ENCODE results near the gene BCAS3. TPM values are rescaled to one million over a fixed set of nuclear protein-coding genes. Genes with fewer than 3 reads are reported as not detected.

Gene BCAS3
- total RNA-seq, 1 experiment from 2014 or later, result 14.4 TPM

DNA sequence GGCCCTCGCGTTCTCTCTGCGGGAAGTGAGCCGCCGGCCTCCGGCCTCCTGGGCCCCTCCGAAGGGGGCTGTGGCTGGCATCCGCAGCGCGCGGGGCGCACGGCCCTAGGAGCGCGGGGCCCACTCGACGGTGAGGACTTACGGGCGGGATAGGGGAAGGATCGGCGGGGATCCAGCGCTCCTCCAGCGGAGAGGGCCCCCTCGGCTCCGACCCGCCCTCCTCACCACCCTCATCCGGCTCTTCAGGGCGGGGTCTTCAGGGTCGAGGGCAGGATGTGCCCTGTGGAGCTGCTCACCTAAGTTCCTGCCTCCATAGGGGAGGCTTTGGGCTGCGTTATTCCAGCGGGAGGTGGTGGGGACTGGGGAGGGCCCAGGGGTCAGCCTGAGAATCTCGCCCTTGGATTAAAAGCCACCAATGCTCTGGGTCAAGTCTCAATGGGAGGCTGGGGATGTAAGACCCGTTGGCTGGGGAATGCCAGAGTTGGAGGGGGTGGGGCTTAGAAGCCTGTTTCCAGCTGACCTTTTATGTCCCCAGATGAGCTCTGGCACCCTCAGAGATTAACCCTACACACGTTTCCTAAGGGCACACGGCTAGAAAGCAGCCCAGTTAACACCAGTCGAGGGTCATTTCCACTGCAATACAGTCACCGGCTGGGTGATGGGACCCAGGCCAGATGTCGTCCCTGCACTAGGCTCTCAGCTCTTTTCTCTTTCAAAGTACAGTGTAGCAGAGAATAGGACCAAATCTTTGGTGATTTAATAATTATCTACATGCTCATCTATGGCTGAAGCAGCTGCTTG is 735.4 kb downstream of the BCAS3 start:
- ChIA-PET POLR2A (ENCODE audit: low non-redundant PET) (no interaction called here), CTCF (interaction anchor here (1.0 to 1.4 kb wide), 3 partner anchors 10 to 692 kb away, joined by 4 to 11 read pairs (median 4); no protein-coding TSS in a partner anchor)
- no peak for DNase-seq (ENCODE audit: low spot score)
- no TSS peak for BruUV-seq (replicated peaks)
- intact Hi-C loops (cut with micrococcal nuclease; ENCODE audit: unreplicated experiment), result loop anchor here (5.0 kb wide), 1 partner anchor 169 kb away; no protein-coding TSS in a partner anchor
- H3K27me3 ChIP-seq (replicated peaks; ENCODE audit: insufficient read depth, low read depth, low read length, poor library complexity), result peaks cover 17% of the 10 kb centered on the region
- H3K9me3 ChIP-seq (ENCODE audit: low read depth, low read length, poor library complexity, severe bottlenecking), result no peaks in the 10 kb centered on the region
- H3K27ac ChIP-seq (ENCODE audit: low read depth, low read length, poor library complexity, severe bottlenecking), result peak overlapping the region; percentile 76
- peak overlapping the region; percentile 59 for H3K4me3 ChIP-seq (ENCODE audit: low read depth, low read length, poor library complexity, severe bottlenecking)
- H3K4me1 ChIP-seq (ENCODE audit: insufficient read depth, low read length, poor library complexity, severe bottlenecking), result peaks cover 21% of the 10 kb centered on the region
- H3K36me3 ChIP-seq (ENCODE audit: insufficient read depth, low read length, poor library complexity, severe bottlenecking), result no peaks in the 10 kb centered on the region
- no peak for TF ChIP-seq CTCF (conservative IDR thresholded peaks at IDR 0.05; ENCODE audit: low read depth, low read length)

DNA sequence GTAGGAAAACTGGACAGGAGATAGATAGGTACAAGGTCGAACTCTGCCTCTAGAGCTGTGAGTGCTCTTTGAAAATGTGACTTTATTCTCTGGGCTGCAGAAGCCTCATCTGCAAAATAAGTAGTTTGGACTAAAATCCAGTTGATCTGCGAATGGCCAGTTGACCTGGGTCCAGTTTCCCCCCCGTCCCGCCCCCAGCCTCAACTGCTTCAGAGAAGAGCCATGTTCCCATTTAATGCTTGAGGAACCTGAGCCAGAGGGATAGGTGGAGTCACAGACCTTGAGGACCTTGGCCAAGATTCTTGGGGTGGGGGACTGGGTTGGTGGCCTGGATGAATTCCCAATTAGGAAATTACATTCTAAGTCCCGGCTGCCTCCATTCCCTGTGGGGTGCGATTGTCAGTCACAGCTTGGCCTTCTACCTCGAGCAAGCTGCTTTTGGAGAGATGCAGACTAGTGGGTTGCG is 736.0 kb downstream of the BCAS3 start:
- ChIA-PET CTCF (no interaction called here), POLR2A (ENCODE audit: low non-redundant PET) (no interaction called here)
- H3K27me3 ChIP-seq (replicated peaks; ENCODE audit: insufficient read depth, low read depth, low read length, poor library complexity), result peaks cover 11% of the 10 kb centered on the region
- no peak for DNase-seq (ENCODE audit: low spot score)
- TF ChIP-seq CTCF (conservative IDR thresholded peaks at IDR 0.05; ENCODE audit: low read depth, low read length) (no peak), EZH2 (IDR thresholded peaks at IDR 0.05; ENCODE audit: borderline replicate concordance, low read depth, low read length, poor library complexity, severe bottlenecking) (no peak)
- intact Hi-C loops (cut with micrococcal nuclease; ENCODE audit: unreplicated experiment), result loop anchor here (5.0 kb wide), 1 partner anchor 169 kb away; no protein-coding TSS in a partner anchor
- no peaks in the 10 kb centered on the region for H3K9me3 ChIP-seq (ENCODE audit: low read depth, low read length, poor library complexity, severe bottlenecking)
- H3K4me3 ChIP-seq (ENCODE audit: low read depth, low read length, poor library complexity, severe bottlenecking), result no peak overlapping the region
- no TSS peak for BruUV-seq (replicated peaks)
- no peak overlapping the region for H3K27ac ChIP-seq (ENCODE audit: low read depth, low read length, poor library complexity, severe bottlenecking)
- H3K4me1 ChIP-seq (ENCODE audit: insufficient read depth, low read length, poor library complexity, severe bottlenecking), result peaks cover 21% of the 10 kb centered on the region
- no peaks in the 10 kb centered on the region for H3K36me3 ChIP-seq (ENCODE audit: insufficient read depth, low read length, poor library complexity, severe bottlenecking)

GRCh38 chr17:61414141-61414935 is 736.7 kb downstream of the BCAS3 start:
- peaks cover 21% of the 10 kb centered on the region for H3K4me1 ChIP-seq (ENCODE audit: insufficient read depth, low read length, poor library complexity, severe bottlenecking)
- intact Hi-C loops (cut with micrococcal nuclease; ENCODE audit: unreplicated experiment), result loop anchor here (5.0 kb wide), 1 partner anchor 168 kb away; no protein-coding TSS in a partner anchor
- TF ChIP-seq CTCF (conservative IDR thresholded peaks at IDR 0.05; ENCODE audit: low read depth, low read length), result no peak
- no peak for TF ChIP-seq EZH2 (IDR thresholded peaks at IDR 0.05; ENCODE audit: borderline replicate concordance, low read depth, low read length, poor library complexity, severe bottlenecking)
- H3K9me3 ChIP-seq (ENCODE audit: low read depth, low read length, poor library complexity, severe bottlenecking), result no peaks in the 10 kb centered on the region
- BruUV-seq (replicated peaks), result no TSS peak
- H3K27ac ChIP-seq (ENCODE audit: low read depth, low read length, poor library complexity, severe bottlenecking), result no peak overlapping the region
- no peak overlapping the region for H3K4me3 ChIP-seq (ENCODE audit: low read depth, low read length, poor library complexity, severe bottlenecking)
- peaks cover 8% of the 10 kb centered on the region for H3K27me3 ChIP-seq (replicated peaks; ENCODE audit: insufficient read depth, low read depth, low read length, poor library complexity)
- H3K36me3 ChIP-seq (ENCODE audit: insufficient read depth, low read length, poor library complexity, severe bottlenecking), result no peaks in the 10 kb centered on the region
- DNase-seq (ENCODE audit: low spot score), result no peak
- CTCF ChIA-PET, result no interaction called here
- POLR2A ChIA-PET (ENCODE audit: low non-redundant PET), result no interaction called here

Data from A673 (cell line).